H1 (cell line): Measurements from ENCODE around the gene GPR180. TPM values are rescaled to one million over a fixed set of nuclear protein-coding genes. Genes with fewer than 3 reads are reported as not detected.

Experiments used
- CHD2 ChIP-seq: IDR thresholded peaks from 2 replicates; pipeline ENCODE4 v1.6.1; 2012; ENCODE audit warnings: low read length, improper control_type of control experiment
- EP300 ChIP-seq, 2 experiments: IDR thresholded peaks; 1 replicate in 1 of 2; 2 replicates in 1 of 2; pipeline ENCODE4 v1.6.1; 2011 to 2012; ENCODE audit warnings: low read depth in 2 of 2, low read length in 2 of 2, mild to moderate bottlenecking in 2 of 2, borderline replicate concordance in 1 of 2, inconsistent platforms in 1 of 2, moderate library complexity in 1 of 2
- FOSL1 ChIP-seq: IDR thresholded peaks from 2 replicates; pipeline ENCODE4 v1.6.1; 2011; ENCODE audit warnings: mild to moderate bottlenecking, low read depth, low read length, moderate library complexity; ENCODE audit not compliant: insufficient read depth
- SIN3A ChIP-seq, 2 experiments: IDR thresholded peaks in 1 of 2; conservative IDR thresholded peaks in 1 of 2; 2 replicates each; pipeline ENCODE4 v1.6.1; 2011 to 2012; ENCODE audit warnings: low read length in 2 of 2, improper control_type of control experiment in 1 of 2, low read depth in 1 of 2, mild to moderate bottlenecking in 1 of 2
- YY1 ChIP-seq: IDR thresholded peaks from 2 replicates; pipeline ENCODE4 v1.6.1; 2011; ENCODE audit warnings: low read depth, mild to moderate bottlenecking, low read length
- polyA plus RNA-seq, 7 experiments: library from polyadenylated mRNA; depleted of rRNA in 3 of 7; stranded (reverse) in 5 of 7; unstranded in 2 of 7; fragments of >200 nt in 5 of 7; fragments of 200-250 nt in 2 of 7; gene quantifications; 1 replicate in 5 of 7; 2 replicates in 1 of 7; 4 replicates in 1 of 7; pipeline versions ENCODE4 v1.2.1 to v1.2.3, GENCODE V29; 2011 to 2013; ENCODE audit warnings: missing spikeins in 2 of 7, mixed read lengths in 2 of 7
- total RNA-seq: library from RNA; stranded (reverse); fragmentation: NEBNext Ultra II Directional; extraction: Animal tissue kit (Norgen Biotek cat#: 25700); gene quantifications from 2 replicates; pipeline ENCODE4 v1.2.1, GENCODE V29; 2021

The GPR180 gene
- total and polyA plus RNA-seq, 2 of the 8 experiments (the other 6 are each of a cell fraction or from before 2014, with no cell fraction given), result 1.8 to 4.8 TPM

GRCh38 chr13:94585543-94586101, 16.0 kb upstream of the GPR180 start (continued):
- TF ChIP-seq YY1 (no peak), FOSL1 (no peak), CHD2 (no peak), SIN3A (conservative IDR thresholded peaks at IDR 0.05 in 1 of 2, IDR thresholded peaks at IDR 0.05 in 1 of 2; ENCODE audit: low read depth in 1 of 2, low read length in 2 of 2) (no peak), EP300 (IDR thresholded peaks at IDR 0.05; ENCODE audit: borderline replicate concordance in 1 of 2, low read depth in 2 of 2, low read length in 2 of 2) (no peak)
